Activated naive CD4-positive, alpha-beta T cell treated with anti-CD3 and anti-CD28 coated beads for 36 hours (primary cell): ENCODE data around the gene MS4A7. TPM values are rescaled to one million over a fixed set of nuclear protein-coding genes. Genes with fewer than 3 reads are reported as not detected.

Experiments
- CTCF ChIA-PET: fragments of 350-600 bp; sonication (Branson Sonifier 250); formaldehyde crosslinking; loops from one replicate; lab custom pipeline; 2021; ENCODE audit warnings: antibody characterized with exemption; lab: Charles Lee
- DNase-seq: peaks from one replicate; pipeline ENCODE4 v3.0.0-alpha.2; 2020
- H3K27ac Mint-ChIP-seq: one replicate; pipeline ENCODE4 v1.8.0; 2021; ENCODE audit warnings: mild to moderate bottlenecking, mixed read lengths
- H3K27me3 Mint-ChIP-seq: one replicate; pipeline ENCODE4 v1.8.0; 2021; ENCODE audit warnings: low read depth, mixed read lengths
- H3K36me3 Mint-ChIP-seq: one replicate; pipeline ENCODE4 v1.8.0; 2021; ENCODE audit warnings: low read depth, mixed read lengths
- H3K4me1 Mint-ChIP-seq: one replicate; pipeline ENCODE4 v1.8.0; 2021; ENCODE audit warnings: low read depth, mixed read lengths
- H3K4me3 Mint-ChIP-seq: one replicate; pipeline ENCODE4 v1.8.0; 2021; ENCODE audit warnings: mild to moderate bottlenecking, moderate library complexity, mixed read lengths
- H3K9me3 Mint-ChIP-seq: one replicate; pipeline ENCODE4 v1.8.0; 2021; ENCODE audit warnings: mixed read lengths
- intact Hi-C: fragments of 100-400 bp; cut with micrococcal nuclease; formaldehyde crosslinking; loops from one replicate; pipeline ENCODE4 v1.15.1; 2023
- total RNA-seq, 2 experiments: library from RNA; stranded (reverse); gene quantifications; one replicate each; pipeline ENCODE4 v1.2.3, GENCODE V29; 2021

The MS4A7 gene
- total RNA-seq, 2 experiments from 2014 or later = not detected

DNA sequence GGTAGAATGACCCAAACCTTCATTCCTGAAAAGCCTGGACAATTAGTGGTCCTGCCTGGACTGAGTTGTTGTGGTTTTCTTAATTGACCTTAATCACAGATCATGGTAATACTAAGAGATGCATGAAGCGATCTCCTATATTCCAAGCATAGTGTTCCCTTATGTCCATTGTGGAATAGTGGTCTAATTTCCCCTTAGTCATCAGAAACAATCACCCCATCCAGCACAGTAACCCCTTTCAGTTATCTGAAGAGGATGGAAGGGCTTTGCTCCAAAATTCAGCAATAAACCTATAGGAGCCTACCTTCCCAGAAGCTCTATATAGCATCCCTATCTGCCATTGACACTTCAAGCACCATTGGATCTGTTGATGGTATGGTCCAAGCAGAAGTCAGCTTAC, 44.3 kb downstream of the MS4A7 start:
- CTCF ChIA-PET = no interaction called here
- H3K27ac Mint-ChIP-seq = no peak overlapping the region
- H3K4me1 Mint-ChIP-seq = no peaks in the 10 kb centered on the region
- no peak for DNase-seq
- intact Hi-C loops = no loop called here
- no peak overlapping the region for H3K4me3 Mint-ChIP-seq
- no peaks in the 10 kb centered on the region for H3K9me3 Mint-ChIP-seq
- peaks cover 3% of the 10 kb centered on the region for H3K27me3 Mint-ChIP-seq
- no peaks in the 10 kb centered on the region for H3K36me3 Mint-ChIP-seq

GRCh38 chr11:60428517-60428916, 50.2 kb downstream of the MS4A7 start:
- DNase-seq = no peak
- intact Hi-C loops = no loop called here
- Mint-ChIP-seq H3K36me3 (no peaks in the 10 kb centered on the region), H3K4me3 (no peak overlapping the region), H3K27ac (no peak overlapping the region), H3K9me3 (no peaks in the 10 kb centered on the region), H3K27me3 (peaks cover 11% of the 10 kb centered on the region), H3K4me1 (no peaks in the 10 kb centered on the region)
- CTCF ChIA-PET = no interaction called here

DNA sequence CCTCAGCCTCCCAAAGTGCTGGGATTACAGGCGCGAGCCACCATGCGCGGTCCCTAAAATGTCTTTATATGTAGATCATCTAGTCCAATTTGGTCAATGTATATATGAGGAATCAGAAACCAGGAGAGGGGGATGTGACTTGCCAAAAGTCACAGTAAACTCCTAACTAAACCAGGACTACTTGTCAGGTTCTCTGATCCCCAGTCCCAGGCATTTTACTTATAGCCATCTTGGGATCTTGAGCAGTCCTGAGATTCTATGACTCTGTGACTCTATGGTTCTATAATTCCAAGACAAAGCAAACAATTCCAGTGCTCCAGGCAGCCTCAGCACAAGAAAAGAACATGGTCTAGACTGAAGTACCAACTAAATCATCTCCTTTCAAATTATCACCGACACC, 50.9 kb downstream of the MS4A7 start, which contains the start of gene MS4A5:
Gene MS4A5 (plus strand): TSS at position 301 of the 400 bp plus-strand sequence. CDS start 103 bp downstream, outside the sequence.
- peaks cover 11% of the 10 kb centered on the region for H3K27me3 Mint-ChIP-seq
- no peak for DNase-seq
- intact Hi-C loops = no loop called here
- no peak within 1 kb of the TSS for H3K27ac Mint-ChIP-seq
- no peaks in the 10 kb centered on the region for H3K9me3 Mint-ChIP-seq
- no peak within 1 kb of the TSS for H3K4me3 Mint-ChIP-seq
- no peaks in the 10 kb centered on the region for H3K36me3 Mint-ChIP-seq
- H3K4me1 Mint-ChIP-seq = no peaks in the 10 kb centered on the region
- CTCF ChIA-PET = interaction anchor here (0.6 kb wide), 1 partner anchor 338 kb away, joined by 3 read pairs; no protein-coding TSS in a partner anchor

- Mint-ChIP-seq H3K9me3 (no peaks in the 10 kb centered on the region), H3K36me3 (no peaks in the 10 kb centered on the region), H3K27ac (no peak overlapping the region), H3K27me3 (peaks cover 11% of the 10 kb centered on the region), H3K4me3 (no peak overlapping the region), H3K4me1 (no peaks in the 10 kb centered on the region)
- CTCF ChIA-PET = no interaction called here
- DNase-seq = no peak
- intact Hi-C loops = no loop called here
These were observed 52.9 kb downstream of the MS4A7 start for GRCh38 chr11:60431251-60431650.

GRCh38 chr11:60433401-60433800, 55.1 kb downstream of the MS4A7 start:
- Mint-ChIP-seq H3K4me3 (no peak overlapping the region), H3K27me3 (peaks cover 8% of the 10 kb centered on the region), H3K9me3 (no peaks in the 10 kb centered on the region), H3K4me1 (no peaks in the 10 kb centered on the region), H3K36me3 (no peaks in the 10 kb centered on the region), H3K27ac (no peak overlapping the region)
- CTCF ChIA-PET = no interaction called here
- intact Hi-C loops = no loop called here
- no peak for DNase-seq

Other genes starting within 250 kb of the MS4A7 start
- gene MS4A6A, start 195.4 kb upstream of the MS4A7 start, total RNA-seq = not detected
- not detected for gene MS4A4E, start 135.4 kb upstream of the MS4A7 start, total RNA-seq
- not detected for gene MS4A4A, start 97.9 kb upstream of the MS4A7 start, total RNA-seq
- gene MS4A6E, start 51.3 kb upstream of the MS4A7 start, total RNA-seq = not detected
- gene MS4A14, start 17.9 kb downstream of the MS4A7 start, total RNA-seq = not detected
- not detected for gene MS4A5, start 51.0 kb downstream of the MS4A7 start, total RNA-seq
- gene MS4A1, start 77.3 kb downstream of the MS4A7 start, total RNA-seq = under 1 TPM; 0.35 to 0.36 TPM
- not detected for gene MS4A12, start 114.2 kb downstream of the MS4A7 start, total RNA-seq
- not detected for gene MS4A13, start 136.9 kb downstream of the MS4A7 start, total RNA-seq